Breast epithelium (tissue), 4 donors: Measurements from ENCODE around the gene PCF11. TPM values are rescaled to one million over a fixed set of nuclear protein-coding genes. Genes with fewer than 3 reads are reported as not detected.

Source experiments
- DNase-seq, 2 donors: peaks; one replicate each; pipeline ENCODE4 v3.0.0-alpha.2; 2019; ENCODE audit warnings: low spot score in 2 of 2
- H3K27ac ChIP-seq, 2 donors: fragments of 200-600 bp; sonication (generic) in 1 of 2; one replicate each; pipeline ENCODE4 v1.5.1; 2016 to 2019; ENCODE audit warnings: mild to moderate bottlenecking in 1 of 2
- H3K27me3 ChIP-seq, 2 donors: fragments of 200-600 bp; sonication (generic) in 1 of 2; one replicate each; pipeline versions ENCODE4 v1.5.1 to v1.6.0; 2017 to 2019; ENCODE audit warnings: control low read depth in 1 of 2, mild to moderate bottlenecking in 1 of 2
- H3K36me3 ChIP-seq: fragments of 200-600 bp; one replicate; pipeline ENCODE4 v1.5.1; 2019
- H3K4me1 ChIP-seq, 2 donors: fragments of 200-600 bp; sonication (generic); one replicate each; pipeline ENCODE4 v1.5.1; 2016 to 2019; ENCODE audit warnings: control low read depth in 1 of 2
- H3K4me3 ChIP-seq, 3 donors: fragments of 200-600 bp; sonication (generic); 1 replicate in 2 of 3; 2 replicates in 1 of 3; pipeline ENCODE4 v1.5.1; 2016 to 2019; ENCODE audit warnings: mild to moderate bottlenecking in 3 of 3, moderate library complexity in 2 of 3
- H3K9me3 ChIP-seq, 2 donors: fragments of 200-600 bp; sonication (generic) in 1 of 2; one replicate each; pipeline ENCODE4 v1.5.1; 2016 to 2019; ENCODE audit warnings: control low read depth in 1 of 2
- CTCF ChIP-seq, 3 donors: fragments of 450-650 bp; IDR thresholded peaks; one replicate each; pipeline ENCODE4 v1.5.1; 2016 to 2017; ENCODE audit warnings: antibody characterized with exemption in 3 of 3, mild to moderate bottlenecking in 3 of 3, moderate library complexity in 3 of 3
- POLR2A ChIP-seq: fragments of 450-650 bp; IDR thresholded peaks from one replicate; pipeline ENCODE4 v1.6.1; 2016; ENCODE audit warnings: antibody characterized with exemption, mild to moderate bottlenecking, moderate library complexity
- POLR2AphosphoS5 ChIP-seq, 3 donors: sonication (generic); formaldehyde crosslinking; IDR thresholded peaks; one replicate each; pipeline ENCODE4 v1.6.1; 2017; ENCODE audit warnings: antibody characterized with exemption in 3 of 3
- intact Hi-C: fragments of 100-400 bp; cut with DNase I; formaldehyde crosslinking; loops from one replicate; pipeline ENCODE4 v1.15.1; 2023; ENCODE audit warnings: low total_unique reads
- total RNA-seq, 3 donors: library from RNA; depleted of rRNA; stranded (reverse); fragments of >200 nt; gene quantifications; one replicate each; pipeline ENCODE4 v1.1.0, GENCODE V29; 2016

PCF11 gene
- total RNA-seq, 3 donors from 2014 or later, result 78.7 to 133 (median 130) TPM

- no peaks in the 10 kb centered on the region for H3K36me3 ChIP-seq
- intact Hi-C loops, result no loop called here
- TF ChIP-seq POLR2A (no peak), POLR2AphosphoS5 (IDR thresholded peaks at IDR 0.05) (no peak), CTCF (IDR thresholded peaks at IDR 0.05) (no peak)
- no peaks in the 10 kb centered on the region for H3K9me3 ChIP-seq
- H3K4me3 ChIP-seq, result no peak overlapping the region
- no peak overlapping the region for H3K27ac ChIP-seq
- H3K4me1 ChIP-seq, result no peaks in the 10 kb centered on the region
- no peaks in the 10 kb centered on the region for H3K27me3 ChIP-seq
- DNase-seq, result no peak
Measured at GRCh38 chr11:83118814-83119213, 38.1 kb upstream of the PCF11 start.

DNA sequence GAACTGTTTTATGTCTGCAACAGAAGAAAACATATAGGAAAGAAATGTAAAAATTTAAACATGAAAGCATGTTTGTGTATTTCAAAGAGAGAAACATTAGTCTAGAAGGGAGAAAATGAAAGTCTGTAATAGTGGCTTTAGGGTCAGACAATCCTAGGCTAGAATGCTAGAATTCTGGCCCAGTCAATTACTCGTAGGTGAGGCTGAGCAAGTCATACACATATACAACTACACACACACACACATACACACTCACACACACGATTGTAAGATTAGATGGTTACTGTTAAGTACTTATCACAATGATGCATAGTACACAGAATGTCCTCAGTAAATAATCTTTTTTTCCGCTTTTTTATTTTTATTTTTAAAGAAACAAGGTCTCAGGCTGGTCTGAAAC is 37.7 kb upstream of the PCF11 start:
- Histone ChIP-seq H3K27me3 (no peaks in the 10 kb centered on the region), H3K9me3 (no peaks in the 10 kb centered on the region), H3K4me1 (no peaks in the 10 kb centered on the region), H3K4me3 (no peak overlapping the region), H3K27ac (no peak overlapping the region), H3K36me3 (no peaks in the 10 kb centered on the region)
- TF ChIP-seq POLR2AphosphoS5 (IDR thresholded peaks at IDR 0.05), result no peak
- TF ChIP-seq POLR2A, result no peak
- no peak for TF ChIP-seq CTCF (IDR thresholded peaks at IDR 0.05)
- no peak for DNase-seq
- intact Hi-C loops, result no loop called here

- H3K4me1 ChIP-seq, result no peaks in the 10 kb centered on the region
- intact Hi-C loops, result no loop called here
- no peaks in the 10 kb centered on the region for H3K36me3 ChIP-seq
- DNase-seq, result no peak
- H3K4me3 ChIP-seq, result no peak overlapping the region
- H3K27me3 ChIP-seq, result no peaks in the 10 kb centered on the region
- no peaks in the 10 kb centered on the region for H3K9me3 ChIP-seq
- TF ChIP-seq CTCF (IDR thresholded peaks at IDR 0.05), result no peak
- TF ChIP-seq POLR2AphosphoS5 (IDR thresholded peaks at IDR 0.05), result no peak
- no peak for TF ChIP-seq POLR2A
- H3K27ac ChIP-seq, result no peak overlapping the region
Measured at GRCh38 chr11:83120327-83120726, 36.6 kb upstream of the PCF11 start.

- intact Hi-C loops, result no loop called here
- Histone ChIP-seq H3K9me3 (no peaks in the 10 kb centered on the region), H3K27me3 (no peaks in the 10 kb centered on the region), H3K27ac (no peak overlapping the region), H3K4me3 (no peak overlapping the region), H3K36me3 (no peaks in the 10 kb centered on the region), H3K4me1 (no peaks in the 10 kb centered on the region)
- no peak for DNase-seq
- TF ChIP-seq CTCF (IDR thresholded peaks at IDR 0.05) (no peak), POLR2A (no peak), POLR2AphosphoS5 (IDR thresholded peaks at IDR 0.05) (no peak)
Measured at GRCh38 chr11:83122050-83122449, 34.9 kb upstream of the PCF11 start.

GRCh38 chr11:83122766-83123165 is 34.2 kb upstream of the PCF11 start:
- no peak for DNase-seq
- TF ChIP-seq POLR2A, result no peak
- TF ChIP-seq POLR2AphosphoS5 (IDR thresholded peaks at IDR 0.05), result no peak
- no peak for TF ChIP-seq CTCF (IDR thresholded peaks at IDR 0.05)
- H3K27ac ChIP-seq, result no peak overlapping the region

More at GRCh38 chr11:83122766-83123165, 34.2 kb upstream of the PCF11 start:
- no peaks in the 10 kb centered on the region for H3K9me3 ChIP-seq
- no peaks in the 10 kb centered on the region for H3K4me1 ChIP-seq
- no peak overlapping the region for H3K4me3 ChIP-seq
- intact Hi-C loops, result no loop called here
- no peaks in the 10 kb centered on the region for H3K27me3 ChIP-seq
- H3K36me3 ChIP-seq, result no peaks in the 10 kb centered on the region
